Sigmoid colon (tissue), 4 donors: ENCODE measurements around the gene PPP1R13L.

Source experiments
- CTCF ChIP-seq, 4 experiments: fragments of 450-650 bp in 3 of 4; fragments of 200-600 bp in 1 of 4; IDR thresholded peaks; one replicate each; pipeline ENCODE4 v1.5.1; 2016 to 2019; ENCODE audit warnings: antibody characterized with exemption in 4 of 4, mild to moderate bottlenecking in 3 of 4, moderate library complexity in 2 of 4
- EP300 ChIP-seq, 4 donors: sonication (generic); formaldehyde crosslinking; IDR thresholded peaks; one replicate each; pipeline ENCODE4 v1.6.1; 2017; ENCODE audit warnings: antibody characterized with exemption in 4 of 4
- POLR2A ChIP-seq, 2 donors: fragments of 450-650 bp; IDR thresholded peaks; one replicate each; pipeline ENCODE4 v1.6.1; 2016; ENCODE audit warnings: antibody characterized with exemption in 2 of 2, mild to moderate bottlenecking in 2 of 2, moderate library complexity in 2 of 2
- POLR2AphosphoS5 ChIP-seq, 4 donors: sonication (generic); formaldehyde crosslinking; IDR thresholded peaks; one replicate each; pipeline ENCODE4 v1.6.1; 2017; ENCODE audit warnings: antibody characterized with exemption in 4 of 4

- TF ChIP-seq CTCF (IDR thresholded peaks at IDR 0.05) (no peak), EP300 (IDR thresholded peaks at IDR 0.05) (no peak), POLR2AphosphoS5 (IDR thresholded peaks at IDR 0.05) (no peak), POLR2A (IDR thresholded peaks at IDR 0.05) (no peak)
These were observed 2.2 kb upstream of the PPP1R13L start for GRCh38 chr19:45407091-45407375.
